ENCODE results near the gene MANF.
A peak's percentile ranks its signal among the peaks of the same experiment; 100 is the strongest.

MANF gene

DNA sequence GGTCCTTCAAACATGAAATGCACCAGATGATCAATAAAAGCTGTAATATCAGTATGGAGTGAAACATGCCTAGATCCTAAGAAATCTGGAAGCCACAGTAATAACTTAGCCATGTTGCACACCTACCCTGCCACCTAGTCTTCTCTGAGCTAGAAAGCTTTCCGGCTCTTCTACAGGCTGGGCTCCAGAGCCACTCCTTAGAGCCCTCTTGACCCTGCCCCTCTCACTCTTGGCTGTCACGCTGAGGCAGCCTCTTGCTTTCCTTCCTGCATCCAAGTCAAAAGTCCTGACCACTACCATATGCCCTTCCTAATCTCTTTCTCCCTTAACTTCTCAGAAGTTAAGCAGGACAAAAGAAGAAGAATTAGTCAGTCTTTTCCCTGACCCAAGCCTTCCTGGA lies 23.7 kb downstream of the MANF start:
- ChIA-PET POLR2A (ENCODE audit: low non-redundant PET) (no interaction called here), CTCF (no interaction called here)
- DNase-seq (ENCODE audit: low spot score), result no peak
- no peak overlapping the region for H3K27ac ChIP-seq
- TF ChIP-seq, protein P1, sequence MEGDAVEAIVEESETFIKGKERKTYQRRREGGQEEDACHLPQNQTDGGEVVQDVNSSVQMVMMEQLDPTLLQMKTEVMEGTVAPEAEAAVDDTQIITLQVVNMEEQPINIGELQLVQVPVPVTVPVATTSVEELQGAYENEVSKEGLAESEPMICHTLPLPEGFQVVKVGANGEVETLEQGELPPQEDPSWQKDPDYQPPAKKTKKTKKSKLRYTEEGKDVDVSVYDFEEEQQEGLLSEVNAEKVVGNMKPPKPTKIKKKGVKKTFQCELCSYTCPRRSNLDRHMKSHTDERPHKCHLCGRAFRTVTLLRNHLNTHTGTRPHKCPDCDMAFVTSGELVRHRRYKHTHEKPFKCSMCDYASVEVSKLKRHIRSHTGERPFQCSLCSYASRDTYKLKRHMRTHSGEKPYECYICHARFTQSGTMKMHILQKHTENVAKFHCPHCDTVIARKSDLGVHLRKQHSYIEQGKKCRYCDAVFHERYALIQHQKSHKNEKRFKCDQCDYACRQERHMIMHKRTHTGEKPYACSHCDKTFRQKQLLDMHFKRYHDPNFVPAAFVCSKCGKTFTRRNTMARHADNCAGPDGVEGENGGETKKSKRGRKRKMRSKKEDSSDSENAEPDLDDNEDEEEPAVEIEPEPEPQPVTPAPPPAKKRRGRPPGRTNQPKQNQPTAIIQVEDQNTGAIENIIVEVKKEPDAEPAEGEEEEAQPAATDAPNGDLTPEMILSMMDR (conservative IDR thresholded peaks at IDR 0.05; ENCODE audit: low read depth), result no peak

GRCh38 chr3:51422211-51422610 lies 37.1 kb downstream of the MANF start:
- no peak for DNase-seq (ENCODE audit: low spot score)
- H3K27ac ChIP-seq, result no peak overlapping the region
- ChIA-PET POLR2A (ENCODE audit: low non-redundant PET) (no interaction called here), CTCF (no interaction called here)
- TF ChIP-seq, protein P1 (conservative IDR thresholded peaks at IDR 0.05; ENCODE audit: low read depth), result no peak

- no peak overlapping the region for H3K27ac ChIP-seq
- CTCF ChIA-PET, result no interaction called here
- TF ChIP-seq, protein P1 (conservative IDR thresholded peaks at IDR 0.05; ENCODE audit: low read depth), result no peak
- POLR2A ChIA-PET (ENCODE audit: low non-redundant PET), result no interaction called here
- DNase-seq (ENCODE audit: low spot score), result no peak
Observed at GRCh38 chr3:51426921-51427320, 41.8 kb downstream of the MANF start.

DNA sequence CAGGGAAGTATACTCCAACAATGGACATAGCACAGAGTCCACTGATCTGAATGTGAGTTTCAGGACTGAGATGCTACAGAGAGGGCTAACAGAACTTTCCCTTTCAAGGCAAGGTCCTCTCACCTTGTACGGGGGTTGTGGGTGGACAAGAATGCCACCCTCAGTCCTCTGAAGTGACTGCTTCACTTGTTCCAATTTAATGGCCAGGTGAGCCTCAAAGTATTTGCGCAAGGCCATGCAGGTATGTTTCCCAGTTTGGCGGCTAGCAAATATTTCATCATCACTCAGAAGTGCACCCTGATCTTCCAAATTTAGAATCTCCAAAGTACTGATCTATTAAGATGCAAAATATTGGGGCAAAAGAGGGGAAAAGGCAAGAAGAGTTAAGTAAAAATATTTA lies 44.0 kb downstream of the MANF start:
- DNase-seq (ENCODE audit: low spot score), result no peak
- ChIA-PET CTCF (no interaction called here), POLR2A (ENCODE audit: low non-redundant PET) (no interaction called here)
- H3K27ac ChIP-seq, result no peak overlapping the region
- TF ChIP-seq, protein P1 (conservative IDR thresholded peaks at IDR 0.05; ENCODE audit: low read depth), result no peak

DNA sequence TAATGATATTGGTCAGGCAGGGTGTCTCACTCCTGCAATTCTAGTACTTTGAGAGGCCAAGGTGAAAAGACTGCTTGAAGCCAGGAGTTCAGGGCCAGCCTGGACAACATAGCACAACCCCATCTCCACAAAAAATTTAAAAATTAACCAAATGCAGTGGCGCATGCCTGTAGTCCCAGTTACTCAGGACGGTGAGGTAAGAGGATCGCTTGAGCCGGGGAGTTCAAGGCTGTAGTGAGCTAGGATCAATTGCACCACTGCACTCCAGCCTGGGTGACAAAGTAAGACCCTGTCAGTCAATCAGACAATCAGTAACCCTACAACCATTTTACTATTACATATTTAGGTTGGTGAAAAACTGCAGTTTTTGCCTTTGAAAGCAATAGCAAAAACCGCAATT lies 49.0 kb downstream of the MANF start:
- no peak for DNase-seq (ENCODE audit: low spot score)
- TF ChIP-seq, protein P1 (conservative IDR thresholded peaks at IDR 0.05; ENCODE audit: low read depth), result no peak
- no peak overlapping the region for H3K27ac ChIP-seq
- ChIA-PET CTCF (interaction anchor here (0.7 kb wide), 1 partner anchor 668 kb away, joined by 3 read pairs; no protein-coding TSS in a partner anchor), POLR2A (ENCODE audit: low non-redundant PET) (no interaction called here)

GRCh38 chr3:51434746-51435327 lies 49.7 kb downstream of the MANF start:
- CTCF ChIA-PET, result interaction anchor here (0.7 kb wide), 1 partner anchor 667 kb away, joined by 3 read pairs; no protein-coding TSS in a partner anchor
- TF ChIP-seq, protein P1 (conservative IDR thresholded peaks at IDR 0.05; ENCODE audit: low read depth), result peak; percentile 36; the same call in 1 of the 2 replicates
- H3K27ac ChIP-seq, result no peak overlapping the region
- POLR2A ChIA-PET (ENCODE audit: low non-redundant PET), result no interaction called here
- peak; percentile 8 for DNase-seq (ENCODE audit: low spot score)

Measured in RWPE1 (cell line).